NOMO-1 treated with dmso at 0.1 percent for 144 hours (cell line): ENCODE results near the gene AHSG.
"Not testable (repeated sequence)": the region's sequence is repeated elsewhere in the genome, so short reads cannot be mapped to it uniquely, and the experiment has no call there.

Source experiments
- DNase-seq: peaks from one replicate; lab custom pipeline; 2025; ENCODE audit not compliant: unreplicated experiment; lab: John Stamatoyannopoulos, UW

AHSG gene

GRCh38 chr3:186612721-186613636 is at the start of gene AHSG:
Gene AHSG, plus strand, starts transcription at chr3:186613060. Its CDS starts 82 bp downstream, at chr3:186613142.
- DNase-seq = no peak

GRCh38 chr3:186564586-186564985 is 48.3 kb upstream of the AHSG start:
- DNase-seq = no peak

- no peak for DNase-seq
These were observed 46.1 kb upstream of the AHSG start for GRCh38 chr3:186566772-186567071.

- peak; percentile 91 for DNase-seq
These were observed 45.6 kb upstream of the AHSG start, which contains the start of gene TBCCD1 for GRCh38 chr3:186567072-186567921. Gene TBCCD1, minus strand, starts transcription at chr3:186567339. Its CDS starts 3,010 bp downstream, at chr3:186564329.

GRCh38 chr3:186569361-186569760 is 43.5 kb upstream of the AHSG start:
- not testable (repeated sequence) for DNase-seq

GRCh38 chr3:186569779-186570095 is 43.1 kb upstream of the AHSG start:
- no peak for DNase-seq

- DNase-seq = peak; percentile 100
These were observed 42.5 kb upstream of the AHSG start, which contains the start of gene DNAJB11 for GRCh38 chr3:186570096-186570940. Gene DNAJB11, plus strand, starts transcription at chr3:186570720. Its CDS starts 178 bp downstream, at chr3:186570898.

GRCh38 chr3:186570941-186571643 is 41.8 kb upstream of the AHSG start:
- peak; percentile 52 for DNase-seq

- DNase-seq = peak; percentile 52
These were observed 41.2 kb upstream of the AHSG start for GRCh38 chr3:186571644-186572013.

GRCh38 chr3:186577521-186577920 is 35.3 kb upstream of the AHSG start:
- no peak for DNase-seq

- DNase-seq = no peak
These were observed 32.1 kb upstream of the AHSG start for GRCh38 chr3:186580785-186581184.

GRCh38 chr3:186582541-186582940 is 30.3 kb upstream of the AHSG start:
- DNase-seq = no peak

- DNase-seq = no peak
These were observed 29.0 kb upstream of the AHSG start for GRCh38 chr3:186583831-186584230.

GRCh38 chr3:186586245-186586644 is 26.6 kb upstream of the AHSG start:
- not testable (repeated sequence) for DNase-seq

GRCh38 chr3:186587183-186587582 is 25.7 kb upstream of the AHSG start:
- no peak for DNase-seq

GRCh38 chr3:186588632-186589031 is 24.2 kb upstream of the AHSG start:
- DNase-seq = no peak

- DNase-seq = no peak
These were observed 23.7 kb upstream of the AHSG start for GRCh38 chr3:186589121-186589520.

GRCh38 chr3:186589856-186590579 is 22.8 kb upstream of the AHSG start:
- no peak for DNase-seq

- no peak for DNase-seq
These were observed 22.1 kb upstream of the AHSG start for GRCh38 chr3:186590580-186591295.
